Erythroblast (primary cell): ENCODE data around the gene ZNF579.
A peak's percentile ranks its signal among the peaks of the same experiment; 100 is the strongest.

ENCODE experiments used
- DNase-seq, 2 experiments: peaks; one replicate each; lab custom pipeline; 2025; lab: John Stamatoyannopoulos, UW
- GATA1 ChIP-seq: IDR thresholded peaks from 2 replicates; pipeline ENCODE4 v1.6.1; 2011; ENCODE audit warnings: low read depth, mild to moderate bottlenecking, control low read depth, low read length, moderate library complexity
- POLR2A ChIP-seq: IDR thresholded peaks from 2 replicates; pipeline ENCODE4 v1.6.1; 2011; ENCODE audit warnings: mild to moderate bottlenecking, low read length

ZNF579 gene, protein sequence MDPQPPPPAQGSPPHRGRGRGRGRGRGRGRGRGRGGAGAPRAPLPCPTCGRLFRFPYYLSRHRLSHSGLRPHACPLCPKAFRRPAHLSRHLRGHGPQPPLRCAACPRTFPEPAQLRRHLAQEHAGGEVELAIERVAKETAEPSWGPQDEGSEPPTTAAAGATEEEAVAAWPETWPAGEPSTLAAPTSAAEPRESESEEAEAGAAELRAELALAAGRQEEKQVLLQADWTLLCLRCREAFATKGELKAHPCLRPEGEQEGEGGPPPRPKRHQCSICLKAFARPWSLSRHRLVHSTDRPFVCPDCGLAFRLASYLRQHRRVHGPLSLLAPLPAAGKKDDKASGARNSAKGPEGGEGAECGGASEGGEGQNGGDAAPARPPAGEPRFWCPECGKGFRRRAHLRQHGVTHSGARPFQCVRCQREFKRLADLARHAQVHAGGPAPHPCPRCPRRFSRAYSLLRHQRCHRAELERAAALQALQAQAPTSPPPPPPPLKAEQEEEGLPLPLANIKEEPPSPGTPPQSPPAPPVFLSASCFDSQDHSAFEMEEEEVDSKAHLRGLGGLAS

GRCh38 chr19:55580628-55581144 lies at the start of gene ZNF579:
ZNF579 (minus strand) TSS chr19:55580848; CDS start chr19:55579639, 1,209 bp downstream.
- TF ChIP-seq POLR2A (no peak), GATA1 (no peak)

DNA sequence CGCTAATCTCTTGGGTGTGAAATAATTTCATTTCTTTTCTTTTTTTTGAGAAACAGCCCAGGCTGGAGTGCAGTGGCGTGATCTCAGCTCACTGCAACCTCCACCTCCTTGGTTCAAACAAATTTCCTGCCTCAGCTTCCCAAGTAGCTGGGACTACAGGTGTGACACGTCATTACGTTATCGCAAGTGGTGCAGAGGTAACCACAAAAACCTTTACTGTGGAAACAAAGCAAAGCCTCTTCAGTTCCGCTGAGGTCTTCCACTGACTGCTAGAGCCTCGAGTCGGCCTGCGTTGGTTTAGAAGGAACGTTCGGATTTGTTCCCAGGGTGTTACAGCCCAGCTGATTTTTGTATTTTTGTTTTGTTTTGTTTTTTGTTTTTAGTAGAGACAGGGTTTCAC lies 45.7 kb upstream of the ZNF579 start:
- DNase-seq, result no peak
- TF ChIP-seq GATA1 (no peak), POLR2A (no peak)

More at GRCh38 chr19:55580628-55581144, at the start of gene ZNF579:
- peak; percentile 79 to 86 for DNase-seq

- no peak for TF ChIP-seq POLR2A
- TF ChIP-seq GATA1, result no peak
- no peak for DNase-seq
These were observed 44.3 kb upstream of the ZNF579 start for GRCh38 chr19:55625004-55625326.

- peak; percentile 95 to 99 for DNase-seq
- no peak for TF ChIP-seq POLR2A
- TF ChIP-seq GATA1, result no peak
These were observed 43.7 kb upstream of the ZNF579 start, which contains the start of gene ZNF784 for GRCh38 chr19:55624109-55625003. ZNF784 (minus strand) TSS chr19:55624566; CDS start chr19:55624561, 5 bp downstream.

GRCh38 chr19:55623561-55623960 lies 42.9 kb upstream of the ZNF579 start:
- DNase-seq, result peak; percentile 53 to 54
- TF ChIP-seq GATA1 (no peak), POLR2A (no peak)

DNA sequence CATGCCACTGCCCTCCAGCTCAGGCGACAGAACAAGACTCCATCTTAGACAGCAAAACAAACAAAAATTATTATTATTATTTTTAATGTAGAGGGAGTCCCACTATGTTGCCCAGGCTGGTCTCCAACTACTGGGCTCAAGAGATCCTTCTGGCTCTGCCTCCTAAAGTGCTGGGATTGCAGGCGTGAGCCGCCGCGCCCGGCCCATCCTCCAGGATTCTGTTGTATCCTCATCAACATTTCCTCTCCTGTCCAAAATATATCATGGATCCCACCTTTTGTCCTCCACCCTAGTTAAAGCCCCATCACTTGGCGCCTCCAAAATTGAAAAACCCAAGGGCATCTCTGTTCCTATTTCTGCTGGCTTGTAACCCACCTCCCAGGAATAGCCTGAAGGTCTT lies 42.5 kb upstream of the ZNF579 start:
- TF ChIP-seq GATA1 (no peak), POLR2A (no peak)
- DNase-seq, result no peak

DNA sequence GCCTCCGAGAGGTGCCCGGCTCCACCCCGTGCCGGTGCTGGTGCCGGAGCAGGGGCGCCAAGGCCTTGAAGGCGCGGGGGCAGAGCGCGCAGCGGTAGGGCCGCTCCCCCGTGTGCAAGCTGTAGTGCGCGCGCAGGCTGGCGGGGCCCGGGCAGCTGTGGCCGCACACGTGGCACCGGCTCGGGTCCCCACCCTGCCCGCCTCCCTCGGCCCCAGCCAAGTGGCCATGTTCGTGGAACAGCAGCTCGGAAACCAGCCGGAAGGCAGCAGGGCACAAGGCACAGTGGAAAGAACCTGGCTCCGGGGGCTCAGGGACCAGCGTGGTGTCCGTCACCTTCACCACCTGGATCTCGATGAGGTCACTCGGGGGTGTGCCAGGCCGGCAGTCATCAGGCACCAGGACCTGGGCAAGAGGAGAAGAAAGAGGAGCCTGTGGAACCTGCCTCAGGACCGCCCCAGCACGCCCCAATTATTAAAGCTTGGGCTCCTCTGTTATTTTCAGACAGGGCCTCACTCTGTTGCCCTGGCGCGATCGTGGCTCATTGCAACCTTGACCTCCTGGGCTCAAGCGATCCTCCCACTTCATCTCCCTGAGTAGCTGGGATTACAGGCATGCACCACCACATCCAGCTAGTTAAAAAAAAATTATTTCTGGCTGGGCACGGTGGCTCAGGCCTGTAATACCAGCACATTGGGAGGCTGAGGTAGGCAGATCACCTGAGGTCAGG lies 41.8 kb upstream of the ZNF579 start:
- no peak for DNase-seq
- TF ChIP-seq GATA1, result no peak
- no peak for TF ChIP-seq POLR2A

- DNase-seq, result no peak
- TF ChIP-seq POLR2A (no peak), GATA1 (no peak)
These were observed 41.1 kb upstream of the ZNF579 start for GRCh38 chr19:55621673-55622231.

- DNase-seq, result no peak
- no peak for TF ChIP-seq GATA1
These were observed 40.6 kb upstream of the ZNF579 start for GRCh38 chr19:55621205-55621672.

DNA sequence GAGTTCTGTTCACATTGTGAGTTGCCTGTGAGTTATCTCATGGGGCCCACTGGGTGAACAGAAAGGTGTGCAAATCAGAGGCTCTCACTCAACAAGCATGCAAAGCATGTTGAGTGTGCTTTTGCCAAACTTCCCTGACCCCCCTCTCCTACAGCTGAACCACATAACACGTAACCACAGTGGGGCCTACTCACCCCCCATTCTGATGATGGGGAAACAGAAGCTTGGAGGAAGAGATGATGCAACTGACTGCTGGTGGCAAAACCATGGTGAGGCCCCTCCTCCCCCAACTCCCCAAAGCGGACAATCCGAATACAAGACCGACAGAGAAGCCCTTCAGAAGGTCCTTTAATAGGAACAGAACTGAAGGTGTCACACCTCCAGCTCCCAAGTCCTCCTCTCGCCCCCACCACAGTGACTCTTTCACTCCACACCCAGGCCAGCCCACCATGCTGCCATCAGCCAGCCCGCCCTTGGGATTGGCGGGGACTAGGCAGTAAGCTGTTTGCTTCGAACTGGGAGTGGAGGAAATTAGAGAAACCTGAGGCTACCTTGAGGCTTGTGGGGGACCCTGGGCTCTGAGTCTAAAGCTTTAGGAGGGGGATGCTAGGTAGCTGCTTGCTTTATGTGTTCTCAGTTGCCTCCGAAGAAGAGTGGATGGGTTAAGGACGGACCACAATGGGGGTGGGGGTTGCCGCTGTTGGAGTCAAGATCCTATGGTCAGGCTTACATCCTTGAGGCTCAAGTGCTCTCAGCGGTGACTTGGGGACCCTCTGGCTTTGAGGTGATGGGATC lies 40.0 kb upstream of the ZNF579 start:
- no peak for DNase-seq
- no peak for TF ChIP-seq GATA1
- no peak for TF ChIP-seq POLR2A

GRCh38 chr19:55619286-55619685 lies 38.6 kb upstream of the ZNF579 start:
- no peak for DNase-seq
- TF ChIP-seq GATA1 (no peak), POLR2A (no peak)

DNA sequence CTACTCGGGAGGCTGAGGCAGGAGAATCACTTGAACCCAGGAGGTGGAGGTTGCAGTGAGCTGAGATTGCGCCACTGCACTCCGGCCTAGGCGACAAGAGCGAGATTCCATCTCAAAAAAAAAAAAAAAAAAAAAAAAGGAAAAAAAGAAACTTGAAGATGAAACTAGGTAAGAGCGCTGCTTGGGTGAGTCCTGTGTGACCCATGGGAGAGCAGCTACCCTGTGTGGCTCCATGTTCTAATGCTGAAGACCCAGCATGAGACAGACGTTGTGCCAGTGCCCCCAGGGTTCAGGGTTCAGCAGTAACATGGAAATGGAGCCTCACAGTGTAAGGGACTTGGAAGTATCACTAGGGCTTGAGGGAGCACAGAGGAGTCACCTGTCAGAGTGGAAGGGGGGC lies 37.8 kb upstream of the ZNF579 start:
- DNase-seq, result no peak
- TF ChIP-seq GATA1 (no peak), POLR2A (no peak)
